Raji (cell line): ENCODE measurements around the gene LGALS12.

Experiments used
- POLR2A ChIP-seq: IDR thresholded peaks from 2 replicates; pipeline ENCODE4 v1.6.1; 2011; ENCODE audit warnings: low read depth, low read length, control low read depth; ENCODE audit not compliant: insufficient read depth

Gene LGALS12

GRCh38 chr11:63505857-63506528 lies at the start of gene LGALS12:
LGALS12 (plus strand) TSS chr11:63506084; CDS start chr11:63506459, 375 bp downstream.
- TF ChIP-seq POLR2A: no peak

- TF ChIP-seq POLR2A: no peak
These were observed 46.3 kb upstream of the LGALS12 start for GRCh38 chr11:63459586-63459985.

GRCh38 chr11:63462137-63462536 lies 43.7 kb upstream of the LGALS12 start:
- TF ChIP-seq POLR2A: no peak

GRCh38 chr11:63470311-63470710 lies 35.6 kb upstream of the LGALS12 start:
- TF ChIP-seq POLR2A: no peak

GRCh38 chr11:63472372-63472771 lies 33.5 kb upstream of the LGALS12 start:
- TF ChIP-seq POLR2A: no peak

- no peak for TF ChIP-seq POLR2A
These were observed 29.3 kb upstream of the LGALS12 start for GRCh38 chr11:63476618-63477017.

- TF ChIP-seq POLR2A: no peak
These were observed 27.0 kb upstream of the LGALS12 start for GRCh38 chr11:63478896-63479295.

- no peak for TF ChIP-seq POLR2A
These were observed 25.8 kb upstream of the LGALS12 start for GRCh38 chr11:63480039-63480438.

GRCh38 chr11:63485777-63486176 lies 20.1 kb upstream of the LGALS12 start:
- no peak for TF ChIP-seq POLR2A

GRCh38 chr11:63488789-63489188 lies 17.1 kb upstream of the LGALS12 start:
- TF ChIP-seq POLR2A: no peak

GRCh38 chr11:63489879-63490278 lies 16.0 kb upstream of the LGALS12 start:
- TF ChIP-seq POLR2A: no peak

GRCh38 chr11:63490551-63491239 lies 15.2 kb upstream of the LGALS12 start, which contains the start of gene PLAAT5:
PLAAT5 (minus strand) TSS chr11:63491167; CDS start chr11:63491034, 133 bp downstream.
- no peak for TF ChIP-seq POLR2A

GRCh38 chr11:63491240-63491587 lies 14.7 kb upstream of the LGALS12 start:
- no peak for TF ChIP-seq POLR2A

GRCh38 chr11:63491636-63492372 lies 14.1 kb upstream of the LGALS12 start:
- TF ChIP-seq POLR2A: no peak

GRCh38 chr11:63492441-63492840 lies 13.4 kb upstream of the LGALS12 start:
- TF ChIP-seq POLR2A: no peak

- no peak for TF ChIP-seq POLR2A
These were observed 12.8 kb upstream of the LGALS12 start for GRCh38 chr11:63493127-63493526.

- TF ChIP-seq POLR2A: no peak
These were observed 10.9 kb upstream of the LGALS12 start for GRCh38 chr11:63494975-63495374.

GRCh38 chr11:63499874-63500273 lies 6.0 kb upstream of the LGALS12 start:
- TF ChIP-seq POLR2A: no peak
